Measurements from ENCODE around the gene BRPF1. TPM values are rescaled to one million over a fixed set of nuclear protein-coding genes. Genes with fewer than 3 reads are reported as not detected.

BRPF1 gene
- total and polyA plus RNA-seq, 2 donors (not counting 1 experiment from before 2014, with no cell fraction given): 24.4 to 36.5 TPM

DNA sequence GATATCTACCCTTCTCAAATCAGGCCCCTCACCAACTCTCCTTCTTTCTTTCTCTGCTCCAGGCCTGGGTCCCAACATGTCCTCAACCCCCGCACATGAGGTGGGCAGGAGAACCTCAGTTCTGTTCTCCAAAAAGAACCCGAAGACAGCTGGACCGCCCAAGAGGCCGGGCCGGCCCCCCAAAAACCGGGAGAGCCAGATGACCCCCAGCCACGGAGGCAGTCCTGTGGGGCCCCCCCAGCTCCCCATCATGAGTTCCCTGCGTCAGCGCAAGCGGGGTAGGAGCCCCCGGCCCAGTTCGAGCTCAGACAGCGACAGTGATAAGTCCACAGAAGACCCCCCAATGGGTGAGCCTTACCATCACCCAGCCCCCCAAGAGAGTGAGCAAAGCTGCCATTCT lies 12.6 kb downstream of the BRPF1 start:
- DNase-seq (no peak), ATAC-seq (ENCODE audit: low read depth) (no peak)
- Mint-ChIP-seq H3K4me3 (no peak overlapping the region), H3K4me1 (peaks cover 4% of the 10 kb centered on the region), H3K27me3 (no peaks in the 10 kb centered on the region), H3K27ac (no peak overlapping the region), H3K9me3 (ENCODE audit: insufficient read depth) (no peaks in the 10 kb centered on the region)
- peaks cover 1 to 84% of the 10 kb centered on the region in 2 experiments for H3K36me3 ChIP-seq (replicated peaks in 1 of 2; ENCODE audit: control extremely low read depth in 1 of 2, control insufficient read depth in 1 of 2, extremely low read depth in 1 of 2, insufficient read depth in 2 of 2, low read length in 1 of 2)
- no peak overlapping the region for H3K4me3 ChIP-seq (ENCODE audit: control extremely low read depth in 1 of 5, extremely low read depth in 1 of 5, insufficient read depth in 1 of 5, low read depth in 2 of 5, low read length in 4 of 5)
- H3K9me3 ChIP-seq (ENCODE audit: control extremely low read depth in 1 of 3, control insufficient read depth in 2 of 3, insufficient read depth in 1 of 3, low read length in 2 of 3): no peaks in the 10 kb centered on the region
- CTCF ChIA-PET: interaction anchor here (1.9 kb wide), 1 partner anchor 17 kb away, joined by 6 read pairs; no protein-coding TSS in a partner anchor
- peaks cover 3% of the 10 kb centered on the region for H3K79me2 ChIP-seq (ENCODE audit: control insufficient read depth, insufficient read depth, low read length)
- no peak overlapping the region for H3K4me2 ChIP-seq (replicated peaks; ENCODE audit: low read depth, low read length, poor library complexity, severe bottlenecking)
- H3K4me1 ChIP-seq (ENCODE audit: control insufficient read depth in 2 of 2, insufficient read depth in 2 of 2, low read length in 2 of 2): peaks cover 2 to 3% of the 10 kb centered on the region in 2 donors
- H3K27me3 ChIP-seq (replicated peaks in 1 of 4; ENCODE audit: control extremely low read depth in 1 of 4, control insufficient read depth in 3 of 4, insufficient read depth in 4 of 4, low read length in 3 of 4): no peaks in the 10 kb centered on the region
- no peak for TF ChIP-seq EZH2 (IDR thresholded peaks at IDR 0.05; ENCODE audit: borderline replicate concordance, insufficient read depth, low read depth, low read length, poor library complexity, severe bottlenecking)
- TF ChIP-seq, protein P1, sequence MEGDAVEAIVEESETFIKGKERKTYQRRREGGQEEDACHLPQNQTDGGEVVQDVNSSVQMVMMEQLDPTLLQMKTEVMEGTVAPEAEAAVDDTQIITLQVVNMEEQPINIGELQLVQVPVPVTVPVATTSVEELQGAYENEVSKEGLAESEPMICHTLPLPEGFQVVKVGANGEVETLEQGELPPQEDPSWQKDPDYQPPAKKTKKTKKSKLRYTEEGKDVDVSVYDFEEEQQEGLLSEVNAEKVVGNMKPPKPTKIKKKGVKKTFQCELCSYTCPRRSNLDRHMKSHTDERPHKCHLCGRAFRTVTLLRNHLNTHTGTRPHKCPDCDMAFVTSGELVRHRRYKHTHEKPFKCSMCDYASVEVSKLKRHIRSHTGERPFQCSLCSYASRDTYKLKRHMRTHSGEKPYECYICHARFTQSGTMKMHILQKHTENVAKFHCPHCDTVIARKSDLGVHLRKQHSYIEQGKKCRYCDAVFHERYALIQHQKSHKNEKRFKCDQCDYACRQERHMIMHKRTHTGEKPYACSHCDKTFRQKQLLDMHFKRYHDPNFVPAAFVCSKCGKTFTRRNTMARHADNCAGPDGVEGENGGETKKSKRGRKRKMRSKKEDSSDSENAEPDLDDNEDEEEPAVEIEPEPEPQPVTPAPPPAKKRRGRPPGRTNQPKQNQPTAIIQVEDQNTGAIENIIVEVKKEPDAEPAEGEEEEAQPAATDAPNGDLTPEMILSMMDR (IDR thresholded peaks at IDR 0.05): no peak
- peaks cover 21% of the 10 kb centered on the region for H4K20me1 ChIP-seq (ENCODE audit: control insufficient read depth, insufficient read depth, low read length, poor library complexity, severe bottlenecking)
- H2AFZ ChIP-seq (ENCODE audit: insufficient read depth, low read depth, low read length, poor library complexity, severe bottlenecking): no peak overlapping the region
- 98% methylated on average over 11 of the region's 13 CpGs for WGBS (ENCODE audit: insufficient coverage)
- POLR2A ChIA-PET: no interaction called here
- no peak overlapping the region for H3K27ac ChIP-seq (ENCODE audit: low read length in 2 of 2)
- intact Hi-C loops (cut with micrococcal nuclease): no loop called here
- H3K9ac ChIP-seq (ENCODE audit: low read length): no peak overlapping the region

DNA sequence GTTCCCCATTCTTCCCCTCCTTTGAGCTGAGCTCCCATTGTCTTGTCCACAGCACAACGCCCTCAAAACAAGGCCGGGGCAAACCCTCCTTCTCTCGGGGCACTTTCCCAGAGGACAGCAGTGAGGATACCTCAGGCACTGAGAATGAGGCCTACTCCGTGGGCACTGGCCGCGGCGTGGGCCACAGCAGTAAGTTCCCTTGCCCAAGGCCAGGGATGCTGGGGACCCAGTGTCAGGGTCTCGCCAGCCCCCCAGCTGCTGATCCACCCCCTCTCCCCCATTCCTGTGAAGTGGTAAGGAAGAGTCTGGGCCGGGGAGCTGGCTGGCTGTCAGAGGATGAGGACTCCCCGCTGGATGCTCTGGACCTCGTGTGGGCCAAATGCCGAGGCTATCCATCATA lies 14.0 kb downstream of the BRPF1 start:
- WGBS (ENCODE audit: insufficient coverage): 100% methylated on average over 7 of the region's 12 CpGs
- Mint-ChIP-seq H3K27me3 (no peaks in the 10 kb centered on the region), H3K4me3 (no peak overlapping the region), H3K9me3 (ENCODE audit: insufficient read depth) (no peaks in the 10 kb centered on the region), H3K27ac (no peak overlapping the region), H3K4me1 (peaks cover 17% of the 10 kb centered on the region)
- H3K79me2 ChIP-seq (ENCODE audit: control insufficient read depth, insufficient read depth, low read length): peaks cover under 1% of the 10 kb centered on the region
- intact Hi-C loops (cut with micrococcal nuclease): no loop called here
- no peak overlapping the region for H2AFZ ChIP-seq (ENCODE audit: insufficient read depth, low read depth, low read length, poor library complexity, severe bottlenecking)
- CTCF ChIA-PET: interaction anchor here (1.9 kb wide), 1 partner anchor 18 kb away, joined by 6 read pairs; no protein-coding TSS in a partner anchor
- no peaks in the 10 kb centered on the region for H3K27me3 ChIP-seq (replicated peaks in 1 of 4; ENCODE audit: control extremely low read depth in 1 of 4, control insufficient read depth in 3 of 4, insufficient read depth in 4 of 4, low read length in 3 of 4)
- POLR2A ChIA-PET: no interaction called here
- peaks cover 9% of the 10 kb centered on the region for H4K20me1 ChIP-seq (ENCODE audit: control insufficient read depth, insufficient read depth, low read length, poor library complexity, severe bottlenecking)
- H3K4me3 ChIP-seq (ENCODE audit: control extremely low read depth in 1 of 5, extremely low read depth in 1 of 5, insufficient read depth in 1 of 5, low read depth in 2 of 5, low read length in 4 of 5): no peak overlapping the region
- H3K27ac ChIP-seq (ENCODE audit: low read length in 2 of 2): no peak overlapping the region
- peaks cover 1 to 71% of the 10 kb centered on the region in 2 experiments for H3K36me3 ChIP-seq (replicated peaks in 1 of 2; ENCODE audit: control extremely low read depth in 1 of 2, control insufficient read depth in 1 of 2, extremely low read depth in 1 of 2, insufficient read depth in 2 of 2, low read length in 1 of 2)
- ATAC-seq (ENCODE audit: low read depth) (no peak), DNase-seq (no peak)
- no peak overlapping the region for H3K4me2 ChIP-seq (replicated peaks; ENCODE audit: low read depth, low read length, poor library complexity, severe bottlenecking)
- no peak for TF ChIP-seq EZH2 (IDR thresholded peaks at IDR 0.05; ENCODE audit: borderline replicate concordance, insufficient read depth, low read depth, low read length, poor library complexity, severe bottlenecking)
- TF ChIP-seq, protein P1 (IDR thresholded peaks at IDR 0.05): no peak
- H3K4me1 ChIP-seq (ENCODE audit: control insufficient read depth in 2 of 2, insufficient read depth in 2 of 2, low read length in 2 of 2): peaks cover 6 to 11% of the 10 kb centered on the region in 2 donors
- H3K9ac ChIP-seq (ENCODE audit: low read length): no peak overlapping the region
- no peaks in the 10 kb centered on the region for H3K9me3 ChIP-seq (ENCODE audit: control extremely low read depth in 1 of 3, control insufficient read depth in 2 of 3, insufficient read depth in 1 of 3, low read length in 2 of 3)
